ENCODE results near the gene USP47. TPM values are rescaled to one million over a fixed set of nuclear protein-coding genes. Genes with fewer than 3 reads are reported as not detected.
A peak's percentile ranks its signal among the peaks of the same experiment; 100 is the strongest.

The USP47 gene
- total RNA-seq, 1 donor from 2014 or later, result 23.7 TPM

DNA sequence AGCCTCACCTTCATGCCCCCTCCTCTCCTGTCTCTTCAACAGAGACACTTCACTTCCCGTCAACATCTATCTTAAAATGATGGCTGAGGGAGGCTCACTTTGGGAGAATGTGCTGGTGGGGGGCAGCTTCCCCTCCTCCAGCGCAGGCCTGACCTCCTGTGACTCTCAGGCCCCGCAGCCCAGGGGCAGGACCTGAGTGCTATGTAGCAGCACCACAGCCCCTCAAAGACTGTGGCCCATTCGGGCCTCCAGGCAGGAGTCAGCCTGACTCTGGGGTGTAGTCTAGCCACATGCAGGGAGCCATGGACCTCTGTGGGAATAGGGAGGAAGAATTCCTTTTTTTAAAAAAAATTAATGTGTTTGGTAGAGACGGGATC is 123.0 kb downstream of the USP47 start:
- ATAC-seq, result no peak
- DNase-seq (ENCODE audit: low spot score), result no peak

DNA sequence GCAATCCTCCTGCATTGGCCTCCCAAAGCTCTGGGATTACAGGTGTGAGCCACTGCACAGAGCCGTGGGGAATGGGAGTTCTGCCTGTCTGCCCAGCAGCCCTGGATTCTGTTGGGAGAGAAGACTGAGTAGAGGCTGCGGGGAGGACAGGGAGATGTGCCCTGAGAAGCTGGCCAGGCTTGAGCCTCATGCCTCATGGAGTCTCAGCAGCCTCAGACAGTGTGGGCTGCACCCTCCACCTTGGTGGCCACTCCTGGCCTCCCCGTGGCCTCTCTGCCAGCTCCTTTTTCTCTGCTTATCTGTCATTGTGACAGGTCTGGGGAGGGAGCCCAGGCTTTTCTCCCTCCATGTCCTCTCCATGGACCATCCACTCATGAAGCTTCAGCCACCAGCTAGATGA is 123.4 kb downstream of the USP47 start:
- DNase-seq (ENCODE audit: low spot score), result no peak
- ATAC-seq, result no peak

DNA sequence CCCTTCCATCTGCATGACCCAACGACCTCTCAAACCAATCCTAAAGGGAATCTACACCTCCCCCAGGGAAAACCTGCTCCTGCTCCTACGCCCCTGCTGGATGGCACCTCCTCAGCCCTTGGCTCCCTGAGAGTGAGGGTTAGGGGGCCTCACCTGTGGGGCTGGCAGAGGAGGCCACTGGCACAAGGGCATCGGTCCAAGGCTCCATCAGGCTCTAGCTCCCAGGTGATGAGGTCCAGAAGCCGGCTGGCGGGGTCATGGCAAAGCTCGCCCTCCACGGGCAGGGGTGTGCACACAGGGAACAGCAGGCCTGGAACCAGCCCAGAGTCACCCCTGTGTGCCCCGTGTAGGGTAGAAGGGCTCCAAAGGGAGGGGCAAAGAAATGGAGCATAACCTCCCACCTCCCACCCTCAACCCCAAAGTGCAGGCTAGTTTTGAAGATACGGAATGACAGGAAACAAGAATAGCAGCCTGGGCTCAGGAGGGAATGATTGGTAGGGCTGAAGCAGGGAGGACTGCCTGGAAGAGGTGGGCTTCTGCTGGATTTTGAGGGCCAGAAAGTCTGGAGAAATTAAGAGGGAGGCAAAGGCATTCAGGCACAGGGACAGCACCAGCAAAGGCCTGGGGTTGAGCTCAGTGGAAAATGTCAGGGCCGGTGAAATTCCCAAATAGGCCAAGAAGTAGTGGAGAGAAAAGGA is 124.0 kb downstream of the USP47 start:
- DNase-seq (ENCODE audit: low spot score) (no peak), ATAC-seq (no peak)

DNA sequence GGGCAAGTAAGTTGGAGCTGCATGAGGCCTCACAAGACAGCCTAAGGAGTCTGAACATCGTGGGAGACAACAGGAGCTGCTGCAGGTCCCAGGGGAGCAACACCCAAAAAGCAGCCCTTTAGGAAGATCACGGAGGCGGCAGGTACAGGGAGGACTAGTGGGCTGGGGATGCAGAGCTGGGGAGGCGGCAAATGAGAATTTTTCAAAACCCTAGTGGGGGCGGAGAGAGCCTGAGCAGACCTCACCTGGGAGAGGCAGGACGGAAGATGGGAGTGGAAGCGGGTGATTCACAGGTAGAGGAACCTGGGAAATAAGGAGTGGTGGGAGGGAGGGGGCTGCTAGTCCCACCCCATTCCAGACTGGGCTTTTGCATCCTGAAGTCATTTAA is 124.6 kb downstream of the USP47 start:
- DNase-seq (ENCODE audit: low spot score), result no peak
- ATAC-seq, result no peak

DNA sequence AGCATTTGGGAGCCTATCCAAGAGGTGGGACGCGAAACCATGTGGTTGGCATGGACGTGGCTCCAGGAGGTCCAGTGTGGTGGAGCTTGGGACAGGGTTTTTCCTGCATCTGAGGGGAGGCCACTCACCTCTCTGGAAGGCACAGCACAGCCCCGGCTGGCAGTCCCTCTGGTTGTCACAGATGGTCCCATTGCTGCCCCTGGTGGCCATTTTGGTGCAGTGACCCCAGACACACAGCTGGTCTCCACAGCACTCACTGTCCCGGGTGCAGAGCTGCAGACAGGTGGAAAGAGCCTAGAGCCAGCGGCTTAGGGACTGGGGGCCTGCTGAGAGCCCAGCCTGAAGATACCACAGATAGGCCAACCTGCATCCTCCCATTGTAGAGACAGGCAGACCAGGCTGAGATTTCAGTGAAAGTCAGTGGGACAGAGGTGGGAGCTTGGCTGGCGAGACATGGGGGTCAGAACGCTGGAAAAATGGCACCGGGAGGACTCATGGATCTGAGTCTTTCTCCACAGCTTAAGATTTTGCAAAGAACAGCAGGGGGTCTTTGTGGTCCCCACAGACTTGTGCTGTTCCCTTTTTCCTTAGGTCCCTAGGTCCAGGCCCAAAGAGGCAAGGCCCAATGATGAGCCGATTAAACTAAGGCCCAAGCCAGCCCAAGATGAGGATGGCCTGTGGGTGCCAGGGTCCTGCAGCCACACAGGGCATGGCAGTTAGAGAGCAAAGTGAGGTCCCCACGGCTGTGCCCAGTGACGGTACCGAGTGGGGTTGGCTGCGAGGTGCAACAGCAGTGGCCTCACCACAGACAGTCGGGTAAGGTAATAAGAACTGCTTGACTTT is 125.3 kb downstream of the USP47 start:
- DNase-seq (ENCODE audit: low spot score), result peak; percentile 73
- peak; percentile 54 for ATAC-seq

DNA sequence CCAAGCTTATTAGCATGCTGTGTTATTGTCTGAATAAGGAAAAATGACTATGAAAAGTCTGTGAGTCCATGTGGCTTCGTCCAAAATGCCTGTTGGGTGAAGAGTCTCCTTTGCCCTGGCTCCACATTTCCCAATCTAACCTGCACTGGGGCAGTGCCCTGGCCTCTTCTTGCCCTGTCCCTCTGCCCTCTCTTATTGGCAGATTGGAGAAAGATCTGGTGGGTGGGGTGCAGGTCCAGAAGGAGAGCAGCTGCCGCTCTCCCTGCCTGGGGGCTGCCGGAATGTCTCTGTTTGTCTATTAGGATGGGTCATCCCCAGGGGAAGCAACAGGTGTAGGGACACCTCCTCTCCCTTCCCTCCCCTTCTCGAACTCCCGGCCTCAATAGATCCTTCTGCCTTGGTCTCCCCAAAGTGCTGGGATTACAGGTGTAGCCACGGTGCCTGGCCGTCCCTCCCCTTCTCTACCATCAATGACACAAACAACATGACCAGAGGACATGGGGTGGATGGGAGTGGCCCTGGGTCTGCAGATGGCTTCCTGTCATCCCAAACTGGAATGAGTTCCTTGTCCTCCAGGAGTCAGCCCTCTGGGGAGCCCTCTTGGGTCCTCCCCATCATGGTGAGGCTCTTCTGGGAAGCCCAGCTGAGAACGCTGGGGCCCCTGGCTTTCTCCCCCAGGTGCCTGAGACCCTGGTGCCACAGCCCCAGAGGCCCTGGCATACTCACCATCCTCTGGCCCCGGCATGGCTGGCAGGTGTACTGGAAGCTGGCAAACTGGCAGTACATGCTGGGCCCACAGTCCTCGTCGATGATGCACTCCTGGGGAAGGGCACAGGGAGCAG is 126.1 kb downstream of the USP47 start:
- peak; percentile 70 for ATAC-seq
- DNase-seq (ENCODE audit: low spot score), result peak; percentile 87

DNA sequence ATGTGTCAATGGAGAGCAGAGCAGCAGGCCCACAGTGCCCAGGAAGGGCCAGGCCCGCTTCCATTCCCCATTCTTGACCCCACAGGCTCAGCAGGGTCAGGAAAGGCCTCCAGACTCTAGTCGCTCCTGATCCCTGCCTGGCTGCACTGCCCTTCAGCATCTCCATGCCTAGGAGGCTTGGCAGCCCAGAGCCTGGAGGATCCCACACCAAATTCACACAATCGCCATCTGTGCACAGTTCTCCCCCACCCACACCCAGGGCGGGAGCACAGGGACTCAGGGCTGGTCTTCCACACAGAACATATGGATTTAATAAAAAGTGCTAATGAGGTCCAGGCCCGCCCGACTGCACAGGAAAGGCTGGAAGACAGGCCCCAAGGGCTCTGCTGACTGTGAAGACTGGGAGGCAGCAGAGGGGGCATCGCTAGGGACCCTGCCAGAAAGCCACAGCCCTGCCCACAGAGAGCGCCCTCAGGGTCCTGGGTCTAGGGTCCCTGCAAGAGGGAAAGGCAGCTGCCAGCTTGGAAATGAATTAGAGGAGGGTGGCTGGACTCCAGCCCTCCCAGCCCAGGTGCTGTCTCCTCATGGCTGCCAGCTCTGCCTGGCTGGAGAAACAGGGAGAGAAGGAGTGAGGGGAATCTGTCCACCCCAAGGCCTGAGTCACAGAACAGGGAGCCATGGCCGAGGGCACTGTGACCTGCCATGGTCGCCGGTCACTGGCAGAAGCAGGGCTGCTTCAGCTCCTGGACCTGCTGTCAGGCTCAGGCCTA is 126.9 kb downstream of the USP47 start:
- ATAC-seq (no peak), DNase-seq (ENCODE audit: low spot score) (no peak)

DNA sequence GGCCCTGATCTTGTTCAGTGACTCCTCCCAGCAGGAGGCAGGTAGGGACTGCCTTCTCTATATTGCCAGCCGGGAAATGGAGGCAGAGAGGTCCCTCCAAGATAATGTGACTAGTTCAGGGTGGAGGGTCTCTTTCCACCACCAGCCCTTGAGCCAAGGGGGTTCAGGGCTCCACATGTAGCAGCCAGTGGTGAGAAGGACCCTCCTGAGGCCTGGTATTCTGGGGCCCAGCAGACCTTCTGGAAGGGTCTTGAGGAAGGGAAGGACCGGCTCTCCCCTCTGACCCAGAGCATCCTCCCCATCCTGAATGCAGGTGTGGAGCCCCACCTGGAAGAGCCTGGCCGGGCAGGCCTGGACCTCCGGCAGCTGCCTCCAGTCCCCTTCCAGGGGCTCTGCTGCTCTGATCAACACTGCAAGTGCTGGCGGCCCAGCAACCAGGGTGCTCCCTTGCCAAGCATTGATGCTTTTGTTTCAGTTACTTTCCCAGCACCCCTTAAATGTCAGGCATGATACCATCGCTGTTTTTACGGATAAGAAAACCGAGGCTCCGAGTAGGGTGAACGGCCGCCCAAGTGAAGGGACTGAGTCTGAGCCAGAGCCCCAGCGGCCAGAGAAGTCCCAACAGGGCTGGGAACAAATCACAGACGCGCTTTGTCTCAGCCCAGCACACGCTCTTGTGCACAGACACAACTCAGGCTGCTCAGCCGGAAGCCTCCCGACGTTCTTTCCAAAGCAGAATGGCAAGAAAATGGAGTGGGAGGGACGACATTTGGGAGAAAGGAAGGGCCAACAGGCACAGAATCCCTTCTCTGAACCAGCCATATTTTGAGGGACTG is 127.8 kb downstream of the USP47 start:
- ATAC-seq (no peak), DNase-seq (ENCODE audit: low spot score) (no peak)

DNA sequence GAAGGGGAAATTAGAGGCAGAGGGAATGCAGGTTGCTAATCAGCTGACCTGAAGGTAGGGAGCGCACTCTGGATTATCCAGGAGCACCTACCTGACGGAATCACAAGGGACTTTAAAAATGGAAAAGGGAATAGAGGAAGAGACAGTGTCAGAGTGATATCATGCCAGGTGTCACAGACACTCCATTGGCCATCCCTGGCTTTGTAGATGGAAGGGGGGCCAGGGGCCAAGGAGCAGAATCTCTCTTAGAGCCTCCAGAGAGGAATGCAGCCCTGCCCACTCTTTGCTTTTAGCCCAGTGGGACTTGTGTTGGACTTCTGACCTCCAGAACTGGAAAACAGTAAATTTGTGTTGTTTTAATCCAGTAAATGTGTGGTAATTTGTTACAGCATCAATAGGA is 128.8 kb downstream of the USP47 start:
- DNase-seq (ENCODE audit: low spot score) (no peak), ATAC-seq (no peak)

DNA sequence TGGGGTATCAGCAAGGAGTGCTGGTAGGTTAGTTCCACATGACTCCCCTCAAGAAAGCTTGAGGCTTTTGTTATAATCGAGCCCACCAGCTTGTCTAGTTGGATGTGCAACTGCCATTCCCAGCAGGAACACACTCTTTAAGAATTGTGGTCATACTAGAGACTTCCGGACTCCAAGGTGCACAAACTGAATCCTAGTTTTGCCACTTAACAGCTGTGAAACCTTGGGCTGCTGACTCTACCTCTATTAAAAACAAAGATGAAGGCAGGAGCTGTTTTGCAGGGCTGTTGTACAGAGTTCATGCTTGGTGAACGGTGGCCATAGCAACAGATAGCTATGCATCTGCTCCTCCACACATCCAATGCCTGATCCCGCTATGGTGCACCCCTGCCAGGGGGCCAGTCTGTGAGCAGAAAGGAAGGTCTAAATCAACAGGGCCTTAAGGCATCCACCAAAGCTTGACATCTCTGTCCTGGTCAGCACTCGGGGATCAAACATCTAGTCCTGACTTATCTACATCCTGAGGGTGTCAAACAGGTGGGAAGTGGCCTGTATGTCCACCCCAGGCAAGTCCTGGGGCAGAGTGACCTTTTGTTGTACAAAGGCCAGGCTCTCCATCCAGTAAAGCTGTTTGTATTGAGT is 130.3 kb downstream of the USP47 start:
- ATAC-seq, result no peak
- no peak for DNase-seq (ENCODE audit: low spot score)

DNA sequence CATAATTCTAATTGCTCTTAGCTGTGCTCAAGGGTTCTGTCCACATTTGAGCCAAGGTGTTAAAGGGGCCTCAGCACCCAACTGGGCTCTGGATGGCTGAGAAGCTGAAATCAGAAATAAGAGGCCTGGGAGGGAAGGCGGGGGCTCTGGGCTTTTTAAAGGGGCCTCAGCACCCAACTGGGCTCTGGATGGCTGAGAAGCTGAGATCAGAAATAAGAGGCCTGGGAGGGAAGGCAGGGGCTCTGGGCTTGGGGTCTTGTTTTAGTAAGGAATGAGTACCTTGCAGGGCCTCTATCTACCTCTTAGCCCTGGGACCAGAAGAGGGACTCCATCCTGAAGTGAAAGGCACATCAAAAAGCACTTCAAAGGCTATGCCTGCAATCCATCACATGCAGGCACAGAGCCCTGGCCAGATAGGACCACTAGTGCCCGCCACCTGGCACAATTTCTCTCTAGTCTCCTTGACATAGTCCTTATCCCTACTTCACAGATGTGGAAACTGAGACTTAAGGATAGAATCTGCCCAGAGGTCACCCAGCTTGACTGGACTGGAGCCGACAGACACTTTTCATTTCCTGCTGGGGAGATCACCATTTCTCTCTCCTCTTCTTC is 131.1 kb downstream of the USP47 start:
- DNase-seq (ENCODE audit: low spot score), result no peak
- no peak for ATAC-seq

DNA sequence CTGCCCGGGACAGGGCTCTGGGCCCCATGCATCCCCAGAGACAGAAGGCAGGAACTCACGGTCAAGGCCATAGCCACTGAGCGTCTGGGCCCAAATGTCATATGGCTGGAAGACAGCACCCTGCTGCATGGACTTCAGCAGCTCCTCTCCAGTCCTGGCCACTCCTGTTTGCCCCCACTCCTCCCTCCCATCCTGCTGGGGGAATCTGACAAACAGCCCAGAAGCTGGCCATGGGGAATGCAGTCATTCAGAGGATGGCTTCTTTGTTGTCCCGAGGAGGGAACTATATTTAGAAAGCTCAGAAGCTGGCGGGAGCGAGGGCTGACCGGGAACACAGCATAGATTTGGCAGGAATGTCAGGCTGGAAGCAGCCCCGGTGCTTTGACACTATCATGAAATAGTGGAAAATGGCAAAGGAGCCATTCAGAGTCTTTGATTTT is 131.6 kb downstream of the USP47 start:
- ATAC-seq (peak; percentile 69), DNase-seq (ENCODE audit: low spot score) (peak; percentile 86)

DNA sequence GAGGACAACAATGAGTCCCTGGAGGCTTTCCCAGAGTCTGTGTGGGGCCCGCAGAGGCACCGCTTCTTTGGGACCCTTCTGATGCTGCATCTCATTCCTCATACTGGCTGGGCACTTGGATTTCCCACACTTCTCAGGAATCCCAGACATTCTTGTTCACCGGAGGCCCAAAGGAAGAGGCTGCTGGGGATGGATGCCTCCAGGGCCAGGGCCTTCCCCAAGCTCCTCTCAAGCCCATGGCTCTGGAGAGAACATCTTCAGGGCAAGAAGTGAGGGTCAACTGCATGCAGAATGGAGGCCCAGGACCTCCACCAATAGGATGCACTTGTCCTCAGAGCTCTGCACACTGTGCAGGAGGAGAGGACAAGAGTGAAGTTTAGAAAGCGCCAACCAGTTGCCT is 132.1 kb downstream of the USP47 start:
- no peak for ATAC-seq
- no peak for DNase-seq (ENCODE audit: low spot score)

DNA sequence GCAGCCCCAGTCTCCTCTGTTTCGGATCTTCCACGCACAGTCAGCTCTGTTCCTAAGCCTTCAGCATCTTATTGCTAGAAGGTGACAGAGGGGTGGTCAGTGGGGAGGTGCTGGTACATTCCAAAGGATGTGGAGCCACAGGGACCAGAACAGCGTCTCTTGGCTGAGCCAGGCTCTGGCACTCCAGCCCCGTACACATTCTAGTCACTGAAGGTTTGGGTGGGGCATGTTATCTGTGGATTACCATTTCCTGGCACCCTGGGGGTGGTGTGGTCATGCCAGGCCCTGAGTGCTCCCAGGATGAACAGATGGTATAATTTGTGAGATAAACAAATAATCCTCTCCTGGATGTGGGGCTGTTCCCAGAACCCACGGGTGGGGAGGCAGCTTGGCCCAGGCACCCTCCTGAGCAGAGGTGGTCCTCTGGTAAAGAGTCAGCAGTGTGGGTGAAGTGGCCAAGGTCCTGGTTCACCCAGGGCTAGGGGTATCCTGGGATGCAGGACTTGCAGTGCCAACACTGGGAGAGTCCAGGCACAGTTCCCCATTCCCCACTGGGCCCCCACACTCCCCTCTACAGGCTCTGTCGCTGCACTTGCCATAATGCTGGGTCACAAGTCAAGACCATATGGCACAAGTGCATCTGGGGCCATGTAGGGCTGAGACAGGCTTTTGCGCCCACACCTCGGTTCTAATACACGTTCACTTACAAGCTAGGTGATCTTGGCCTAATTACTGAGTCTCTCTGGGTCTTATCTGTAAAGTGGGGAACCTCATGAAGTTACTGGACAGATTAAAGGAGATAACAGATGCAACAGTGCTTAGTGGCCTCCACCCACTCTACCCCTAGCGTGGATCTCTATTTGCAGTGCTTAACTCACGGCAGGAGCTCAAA is 133.7 kb downstream of the USP47 start:
- DNase-seq (ENCODE audit: low spot score), result no peak
- ATAC-seq, result no peak

DNA sequence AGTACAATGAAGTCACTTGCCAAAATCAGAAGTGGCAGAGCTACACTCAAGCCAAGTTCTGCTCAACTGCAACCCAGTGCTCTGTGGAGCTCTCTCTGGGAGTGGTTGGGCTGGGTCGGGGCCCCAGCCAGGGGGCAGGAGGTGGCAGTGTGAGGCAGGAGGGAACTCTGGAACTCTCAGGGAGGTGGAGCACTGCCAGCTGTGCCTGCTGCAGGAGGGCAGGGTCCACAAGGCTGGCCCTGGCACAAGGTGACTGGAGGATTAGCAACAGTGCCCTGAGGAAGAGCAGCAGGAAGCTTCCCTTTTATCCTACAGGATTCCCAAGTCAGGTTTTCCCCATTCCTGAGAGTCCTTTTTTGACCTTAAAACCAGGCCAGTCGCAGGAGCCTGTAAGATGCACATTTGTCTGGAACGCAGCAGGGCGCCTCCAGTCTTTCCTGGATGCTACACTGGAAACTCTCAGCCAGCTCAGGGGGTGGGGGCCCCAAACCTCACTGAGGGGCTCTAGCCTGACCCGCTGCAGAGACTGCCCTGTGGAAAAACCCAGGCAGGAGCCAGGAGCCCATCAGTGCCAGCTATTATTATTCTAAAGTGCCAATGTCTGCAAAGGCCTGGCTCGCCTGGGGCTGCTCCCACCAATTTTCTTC is 134.8 kb downstream of the USP47 start:
- peak; percentile 96 for DNase-seq (ENCODE audit: low spot score)
- peak; percentile 86 for ATAC-seq

DNA sequence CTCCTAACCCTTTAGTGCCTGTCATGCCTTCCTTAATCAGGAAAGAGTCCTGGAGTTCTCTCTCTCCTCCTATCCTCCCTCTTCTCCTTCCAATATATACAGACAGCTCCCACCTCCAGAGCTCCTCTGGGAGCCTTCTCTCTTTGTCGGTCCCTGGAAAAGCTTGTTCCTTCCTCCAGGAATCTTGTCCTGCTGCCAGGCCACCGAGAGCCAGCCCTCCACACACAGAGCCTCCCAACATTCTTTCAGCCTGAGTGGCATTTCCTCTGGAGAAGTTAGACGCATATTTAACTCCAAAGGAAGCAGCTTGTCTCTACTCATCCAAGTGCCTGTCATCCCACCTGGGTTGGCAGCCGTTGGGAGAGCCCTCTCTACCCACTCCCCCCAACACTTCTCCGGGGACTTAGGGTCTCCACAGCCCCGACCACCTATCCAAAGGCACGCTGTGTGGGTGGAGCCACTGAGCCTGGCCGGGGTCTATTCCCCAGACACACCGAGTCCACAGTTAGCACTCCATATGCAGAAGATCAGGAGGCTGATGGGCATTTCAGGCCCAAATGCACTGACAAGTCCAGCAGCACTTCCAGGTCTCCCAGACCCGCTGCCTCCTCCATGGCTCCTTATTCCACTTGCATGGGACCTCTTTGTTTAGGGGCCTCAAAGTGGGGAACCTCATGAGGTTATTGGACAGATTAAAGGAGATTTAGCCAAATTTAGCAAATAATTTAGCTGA is 135.6 kb downstream of the USP47 start:
- ATAC-seq, result peak; percentile 2

More for the DNA sequence above, 135.6 kb downstream of the USP47 start:
- DNase-seq (ENCODE audit: low spot score), result no peak

Data from left lobe of liver (tissue), 2 donors.